ENCODE measurements around the gene TMEM209.
"Not testable (repeated sequence)": the region's sequence is repeated elsewhere in the genome, so short reads cannot be mapped to it uniquely, and the experiment has no call there.

TMEM209 gene

DNA sequence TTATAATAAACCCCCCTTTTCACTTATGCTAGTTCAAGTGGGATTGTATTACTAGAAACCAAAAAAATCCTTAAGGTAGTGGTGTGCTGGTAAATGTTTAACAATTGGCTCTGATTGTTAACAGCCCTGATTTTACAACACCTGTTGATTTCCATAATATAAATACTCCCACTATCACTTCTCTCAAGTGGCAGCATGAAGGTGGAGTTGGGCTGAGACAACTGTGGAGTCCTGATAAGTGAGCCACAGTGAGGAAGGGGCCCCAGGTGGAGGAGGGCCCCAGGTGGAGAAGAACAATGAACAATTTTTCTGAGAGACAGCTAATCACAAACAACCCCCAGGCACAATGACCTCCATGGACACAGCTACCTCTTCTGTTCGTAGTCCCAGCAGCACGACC is 28.9 kb upstream of the TMEM209 start:
- TF ChIP-seq, protein P1, sequence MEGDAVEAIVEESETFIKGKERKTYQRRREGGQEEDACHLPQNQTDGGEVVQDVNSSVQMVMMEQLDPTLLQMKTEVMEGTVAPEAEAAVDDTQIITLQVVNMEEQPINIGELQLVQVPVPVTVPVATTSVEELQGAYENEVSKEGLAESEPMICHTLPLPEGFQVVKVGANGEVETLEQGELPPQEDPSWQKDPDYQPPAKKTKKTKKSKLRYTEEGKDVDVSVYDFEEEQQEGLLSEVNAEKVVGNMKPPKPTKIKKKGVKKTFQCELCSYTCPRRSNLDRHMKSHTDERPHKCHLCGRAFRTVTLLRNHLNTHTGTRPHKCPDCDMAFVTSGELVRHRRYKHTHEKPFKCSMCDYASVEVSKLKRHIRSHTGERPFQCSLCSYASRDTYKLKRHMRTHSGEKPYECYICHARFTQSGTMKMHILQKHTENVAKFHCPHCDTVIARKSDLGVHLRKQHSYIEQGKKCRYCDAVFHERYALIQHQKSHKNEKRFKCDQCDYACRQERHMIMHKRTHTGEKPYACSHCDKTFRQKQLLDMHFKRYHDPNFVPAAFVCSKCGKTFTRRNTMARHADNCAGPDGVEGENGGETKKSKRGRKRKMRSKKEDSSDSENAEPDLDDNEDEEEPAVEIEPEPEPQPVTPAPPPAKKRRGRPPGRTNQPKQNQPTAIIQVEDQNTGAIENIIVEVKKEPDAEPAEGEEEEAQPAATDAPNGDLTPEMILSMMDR (IDR thresholded peaks at IDR 0.05; ENCODE audit: insufficient read depth, low read length, missing control alignments): no peak
- DNase-seq (ENCODE audit: low read depth, low spot score): no peak
- ChIA-PET POLR2A (no interaction called here), CTCF (no interaction called here)
- H3K4me3 ChIP-seq (ENCODE audit: low read depth, low read length): no peak overlapping the region

DNA sequence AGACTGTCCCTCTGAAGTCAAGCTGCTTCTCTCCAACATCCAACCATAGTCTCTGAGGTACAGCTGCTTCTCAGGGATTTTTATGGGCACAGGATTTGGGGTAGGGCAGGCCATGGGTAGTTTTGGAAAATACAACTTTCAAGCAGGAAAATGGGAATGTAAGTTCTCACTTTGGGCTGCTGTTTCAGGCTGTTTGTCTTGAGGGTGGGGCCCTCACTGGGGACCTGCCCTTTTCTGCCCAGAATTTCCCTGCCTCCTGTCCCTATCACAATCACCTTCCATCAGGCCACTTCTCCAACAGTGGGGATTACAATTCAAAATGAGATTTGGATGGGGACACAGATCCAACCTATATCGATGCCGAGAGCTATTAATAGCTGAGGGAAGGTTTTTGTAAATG is 27.0 kb upstream of the TMEM209 start:
- H3K4me3 ChIP-seq (ENCODE audit: low read depth, low read length): no peak overlapping the region
- ChIA-PET CTCF (interaction anchor here (1.4 kb wide), 1 partner anchor 9 kb away, joined by 4 read pairs; no protein-coding TSS in a partner anchor), POLR2A (no interaction called here)
- TF ChIP-seq, protein P1 (IDR thresholded peaks at IDR 0.05; ENCODE audit: insufficient read depth, low read length, missing control alignments): no peak
- no peak for DNase-seq (ENCODE audit: low read depth, low spot score)

DNA sequence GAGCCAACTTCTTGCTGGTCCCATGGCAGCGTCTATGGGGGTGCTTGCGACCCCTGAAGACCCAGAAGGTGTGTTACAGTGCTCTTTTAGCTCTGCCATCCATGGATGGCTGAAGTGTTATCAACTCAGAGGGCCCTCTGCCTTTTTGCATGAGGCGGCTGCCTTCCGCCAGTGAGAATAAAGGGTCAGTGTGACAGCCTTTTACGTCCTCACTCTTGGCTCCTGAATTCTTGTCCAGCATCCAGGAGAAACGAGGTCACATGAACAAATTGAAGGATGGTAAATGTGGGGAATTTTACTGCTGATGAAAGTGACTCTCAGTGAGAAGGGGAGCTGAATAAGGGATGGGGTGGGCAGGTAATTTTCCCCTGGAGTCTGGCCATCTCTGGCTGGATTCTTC is 26.6 kb upstream of the TMEM209 start:
- no peak for DNase-seq (ENCODE audit: low read depth, low spot score)
- TF ChIP-seq, protein P1 (IDR thresholded peaks at IDR 0.05; ENCODE audit: insufficient read depth, low read length, missing control alignments): no peak
- no peak overlapping the region for H3K4me3 ChIP-seq (ENCODE audit: low read depth, low read length)
- CTCF ChIA-PET: interaction anchor here (1.4 kb wide), 1 partner anchor 10 kb away, joined by 4 read pairs; no protein-coding TSS in a partner anchor
- POLR2A ChIA-PET: no interaction called here

DNA sequence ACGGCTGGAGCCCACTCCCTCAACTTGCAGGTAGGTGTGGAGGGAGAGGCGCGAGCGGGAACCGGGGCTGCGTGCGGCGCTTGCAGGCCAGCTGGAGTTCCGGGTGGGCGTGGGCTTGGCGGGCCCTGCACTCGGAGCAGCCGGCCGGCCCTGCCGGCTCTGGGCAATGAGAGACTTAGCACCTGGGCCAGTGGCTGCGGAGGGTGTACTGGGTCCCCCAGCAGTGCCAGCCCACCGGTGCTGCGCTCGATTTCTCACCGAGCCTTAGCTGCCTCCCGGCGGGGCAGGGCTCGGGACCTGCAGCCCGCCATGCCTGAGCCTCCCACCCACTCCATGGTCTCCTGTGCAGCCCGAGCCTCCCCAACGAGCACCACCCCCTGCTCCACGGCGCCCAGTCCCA is 24.8 kb upstream of the TMEM209 start:
- DNase-seq (ENCODE audit: low read depth, low spot score); CTCF ChIA-PET; POLR2A ChIA-PET; H3K4me3 ChIP-seq (ENCODE audit: low read depth, low read length): not testable (repeated sequence)

DNA sequence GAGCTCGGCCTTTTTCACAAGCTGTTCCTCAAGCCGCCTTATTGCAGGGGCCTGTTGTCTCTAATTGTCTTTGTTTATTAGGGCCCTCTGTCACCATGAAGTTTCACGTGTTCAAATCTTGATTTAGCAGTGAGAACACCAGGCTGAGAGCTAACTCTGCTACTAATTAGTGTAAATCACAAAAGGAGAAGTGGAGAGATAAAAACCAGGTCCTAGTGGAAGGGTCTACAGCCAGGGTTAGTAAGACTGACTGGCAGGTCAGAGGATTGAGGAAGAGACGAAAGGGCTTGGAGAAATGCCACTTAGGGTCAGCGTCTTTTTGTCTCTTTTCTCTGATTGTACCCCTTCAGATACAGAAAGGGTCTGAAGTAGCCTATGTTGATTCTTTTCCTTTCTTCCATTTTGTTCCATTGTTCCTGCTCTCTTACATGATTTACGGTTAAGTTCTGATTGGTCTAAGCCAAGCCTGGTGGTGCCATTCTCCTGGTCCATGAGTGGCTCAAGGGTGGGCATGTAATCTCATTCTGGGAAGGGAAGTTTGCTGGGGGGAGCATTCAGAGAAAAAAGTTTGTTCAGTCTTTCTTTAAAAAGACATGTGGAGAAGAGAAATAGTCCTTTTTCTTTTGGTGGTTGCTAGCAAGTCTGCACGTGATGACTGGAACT is 23.8 kb upstream of the TMEM209 start:
- TF ChIP-seq, protein P1 (IDR thresholded peaks at IDR 0.05; ENCODE audit: insufficient read depth, low read length, missing control alignments): no peak
- CTCF ChIA-PET: no interaction called here
- DNase-seq (ENCODE audit: low read depth, low spot score): no peak
- POLR2A ChIA-PET: no interaction called here
- no peak overlapping the region for H3K4me3 ChIP-seq (ENCODE audit: low read depth, low read length)

DNA sequence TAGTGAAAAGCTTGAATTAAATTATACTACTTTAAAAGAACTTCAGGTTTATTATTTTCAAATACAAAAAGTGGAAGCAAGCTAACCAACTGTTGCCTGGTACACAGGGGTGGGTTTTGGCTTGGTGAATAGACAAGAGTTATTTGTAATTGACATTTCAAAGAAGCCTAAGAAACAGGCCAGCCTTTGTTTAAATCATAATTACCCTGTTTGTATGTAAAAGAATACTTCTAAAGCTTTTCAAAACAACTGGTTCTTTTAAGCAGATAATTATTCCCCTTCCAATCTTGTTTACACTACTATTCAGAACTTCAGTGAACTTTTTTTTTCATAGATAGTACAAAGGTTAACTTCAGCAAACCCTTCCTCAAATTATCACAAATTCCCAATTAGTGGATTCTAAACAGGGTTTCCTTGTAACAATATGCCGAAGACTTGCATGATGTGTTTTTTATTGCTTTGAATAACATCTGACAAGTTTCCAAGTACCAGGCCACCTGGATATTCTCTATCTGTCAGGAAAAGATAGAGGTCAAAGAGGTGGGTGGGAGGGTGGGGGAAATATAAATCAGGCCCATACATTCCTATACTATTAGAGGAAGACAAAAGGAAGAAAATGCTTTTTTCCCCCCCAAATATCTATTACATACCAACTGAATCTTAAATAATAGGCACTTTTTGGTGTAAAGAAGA is 22.8 kb upstream of the TMEM209 start:
- ChIA-PET CTCF (no interaction called here), POLR2A (no interaction called here)
- TF ChIP-seq, protein P1 (IDR thresholded peaks at IDR 0.05; ENCODE audit: insufficient read depth, low read length, missing control alignments): no peak
- DNase-seq (ENCODE audit: low read depth, low spot score): no peak
- no peak overlapping the region for H3K4me3 ChIP-seq (ENCODE audit: low read depth, low read length)
